Measurements from ENCODE around the gene TTLL3. TPM values are rescaled to one million over a fixed set of nuclear protein-coding genes. Genes with fewer than 3 reads are reported as not detected.

TTLL3 gene
- total and polyA plus RNA-seq, 2 donors (not counting 1 experiment from before 2014, with no cell fraction given) = 84.5 to 168 TPM

DNA sequence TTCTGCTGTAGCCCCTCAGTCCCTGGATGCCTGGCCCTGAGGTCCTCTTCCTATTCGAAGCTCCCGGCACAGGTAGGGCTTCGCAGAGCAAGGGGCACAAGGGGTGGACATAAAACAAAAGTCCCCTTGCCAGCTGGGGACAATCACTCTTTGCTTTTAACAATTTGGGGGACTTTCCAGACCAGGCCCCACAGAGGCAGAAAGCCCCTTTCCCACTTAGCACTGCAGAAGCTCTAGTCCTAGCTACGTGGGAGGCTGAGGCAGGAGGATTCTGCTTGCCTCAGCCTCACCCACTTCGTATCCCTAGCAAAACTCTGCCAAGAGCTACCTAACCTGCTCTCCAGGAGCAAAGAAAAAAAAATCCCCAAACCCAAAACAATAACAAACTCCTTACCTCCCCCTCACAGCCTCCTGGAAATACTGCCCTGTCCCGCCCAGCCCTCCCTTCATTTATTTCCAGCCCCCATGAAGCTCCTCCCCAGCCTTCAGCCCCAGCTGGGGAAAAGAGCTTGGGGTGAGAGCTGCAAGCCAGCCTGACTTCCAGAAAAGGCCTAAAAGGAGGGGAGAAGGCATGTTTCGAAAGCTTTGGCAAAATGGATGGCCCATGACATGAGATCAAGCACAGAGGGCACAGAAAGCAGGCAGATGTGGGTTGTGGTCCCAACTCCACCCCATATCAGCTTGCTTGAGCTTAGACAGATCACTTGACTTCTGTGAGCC, 69.9 kb downstream of the TTLL3 start, which contains the start of gene CIDEC:
TSS of gene CIDEC (minus strand) at position 424 of the 720 bp plus-strand sequence. CDS start 1,767 bp downstream, outside the sequence.
- TF ChIP-seq, protein P1, sequence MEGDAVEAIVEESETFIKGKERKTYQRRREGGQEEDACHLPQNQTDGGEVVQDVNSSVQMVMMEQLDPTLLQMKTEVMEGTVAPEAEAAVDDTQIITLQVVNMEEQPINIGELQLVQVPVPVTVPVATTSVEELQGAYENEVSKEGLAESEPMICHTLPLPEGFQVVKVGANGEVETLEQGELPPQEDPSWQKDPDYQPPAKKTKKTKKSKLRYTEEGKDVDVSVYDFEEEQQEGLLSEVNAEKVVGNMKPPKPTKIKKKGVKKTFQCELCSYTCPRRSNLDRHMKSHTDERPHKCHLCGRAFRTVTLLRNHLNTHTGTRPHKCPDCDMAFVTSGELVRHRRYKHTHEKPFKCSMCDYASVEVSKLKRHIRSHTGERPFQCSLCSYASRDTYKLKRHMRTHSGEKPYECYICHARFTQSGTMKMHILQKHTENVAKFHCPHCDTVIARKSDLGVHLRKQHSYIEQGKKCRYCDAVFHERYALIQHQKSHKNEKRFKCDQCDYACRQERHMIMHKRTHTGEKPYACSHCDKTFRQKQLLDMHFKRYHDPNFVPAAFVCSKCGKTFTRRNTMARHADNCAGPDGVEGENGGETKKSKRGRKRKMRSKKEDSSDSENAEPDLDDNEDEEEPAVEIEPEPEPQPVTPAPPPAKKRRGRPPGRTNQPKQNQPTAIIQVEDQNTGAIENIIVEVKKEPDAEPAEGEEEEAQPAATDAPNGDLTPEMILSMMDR (IDR thresholded peaks at IDR 0.05) = no peak
- no peak for TF ChIP-seq EZH2 (IDR thresholded peaks at IDR 0.05; ENCODE audit: borderline replicate concordance, insufficient read depth, low read depth, low read length, poor library complexity, severe bottlenecking)
- no peak within 1 kb of the TSS for H3K4me3 ChIP-seq (ENCODE audit: control extremely low read depth in 1 of 5, extremely low read depth in 1 of 5, insufficient read depth in 1 of 5, low read depth in 2 of 5, low read length in 4 of 5)
- H4K20me1 ChIP-seq (ENCODE audit: control insufficient read depth, insufficient read depth, low read length, poor library complexity, severe bottlenecking) = no peaks in the 10 kb centered on the region
- POLR2A ChIA-PET = no interaction called here
- H3K36me3 ChIP-seq (replicated peaks in 1 of 2; ENCODE audit: control extremely low read depth in 1 of 2, control insufficient read depth in 1 of 2, extremely low read depth in 1 of 2, insufficient read depth in 2 of 2, low read length in 1 of 2) = no peaks in the 10 kb centered on the region
- Mint-ChIP-seq H3K4me3 (no peak within 1 kb of the TSS), H3K4me1 (no peaks in the 10 kb centered on the region), H3K27me3 (peaks cover 14% of the 10 kb centered on the region), H3K27ac (no peak within 1 kb of the TSS), H3K9me3 (ENCODE audit: insufficient read depth) (no peaks in the 10 kb centered on the region)
- 85% methylated on average over 6 of the region's 7 CpGs for WGBS (ENCODE audit: insufficient coverage)
- H2AFZ ChIP-seq (ENCODE audit: insufficient read depth, low read depth, low read length, poor library complexity, severe bottlenecking) = no peak within 1 kb of the TSS
- intact Hi-C loops (cut with micrococcal nuclease) = no loop called here
- H3K27ac ChIP-seq (ENCODE audit: low read length in 2 of 2) = no peak within 1 kb of the TSS
- ATAC-seq (ENCODE audit: low read depth) (no peak), DNase-seq (no peak)
- no peaks in the 10 kb centered on the region for H3K79me2 ChIP-seq (ENCODE audit: control insufficient read depth, insufficient read depth, low read length)
- H3K4me2 ChIP-seq (replicated peaks; ENCODE audit: low read depth, low read length, poor library complexity, severe bottlenecking) = no peak within 1 kb of the TSS
- no peaks in the 10 kb centered on the region for H3K9me3 ChIP-seq (ENCODE audit: control extremely low read depth in 1 of 3, control insufficient read depth in 2 of 3, insufficient read depth in 1 of 3, low read length in 2 of 3)
- no peaks in the 10 kb centered on the region for H3K4me1 ChIP-seq (ENCODE audit: control insufficient read depth in 2 of 2, insufficient read depth in 2 of 2, low read length in 2 of 2)
- CTCF ChIA-PET = no interaction called here
- H3K27me3 ChIP-seq (replicated peaks in 1 of 4; ENCODE audit: control extremely low read depth in 1 of 4, control insufficient read depth in 3 of 4, insufficient read depth in 4 of 4, low read length in 3 of 4) = no peaks in the 10 kb centered on the region
- H3K9ac ChIP-seq (ENCODE audit: low read length) = no peak within 1 kb of the TSS

DNA sequence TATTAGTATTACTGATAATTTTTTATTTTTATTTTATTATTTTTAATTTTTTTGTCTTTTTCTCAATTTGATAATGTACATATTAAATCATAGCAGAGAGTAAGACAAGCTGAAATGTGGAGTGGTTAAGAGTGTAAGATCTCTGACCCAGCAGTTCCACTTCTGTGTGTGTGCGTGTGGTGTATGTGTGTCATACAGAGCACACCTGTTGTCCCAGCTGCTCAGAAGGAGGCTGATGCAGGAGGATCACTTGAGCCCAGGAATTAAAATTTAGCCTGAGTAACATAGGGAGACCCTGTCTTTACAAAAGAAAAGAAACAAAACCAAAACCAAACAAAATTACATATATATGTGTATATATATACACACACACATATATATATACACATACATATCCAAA, 71.4 kb downstream of the TTLL3 start:
- H3K9me3 Mint-ChIP-seq (ENCODE audit: insufficient read depth) = no peaks in the 10 kb centered on the region
- Histone ChIP-seq H2AFZ (ENCODE audit: insufficient read depth, low read depth, low read length, poor library complexity, severe bottlenecking) (no peak overlapping the region), H3K27me3 (replicated peaks in 1 of 4; ENCODE audit: control extremely low read depth in 1 of 4, control insufficient read depth in 3 of 4, insufficient read depth in 4 of 4, low read length in 3 of 4) (no peaks in the 10 kb centered on the region), H3K9me3 (ENCODE audit: control extremely low read depth in 1 of 3, control insufficient read depth in 2 of 3, insufficient read depth in 1 of 3, low read length in 2 of 3) (no peaks in the 10 kb centered on the region), H3K4me3 (ENCODE audit: control extremely low read depth in 1 of 5, extremely low read depth in 1 of 5, insufficient read depth in 1 of 5, low read depth in 2 of 5, low read length in 4 of 5) (no peak overlapping the region), H3K79me2 (ENCODE audit: control insufficient read depth, insufficient read depth, low read length) (no peaks in the 10 kb centered on the region), H3K36me3 (replicated peaks in 1 of 2; ENCODE audit: control extremely low read depth in 1 of 2, control insufficient read depth in 1 of 2, extremely low read depth in 1 of 2, insufficient read depth in 2 of 2, low read length in 1 of 2) (no peaks in the 10 kb centered on the region), H3K4me1 (ENCODE audit: control insufficient read depth in 2 of 2, insufficient read depth in 2 of 2, low read length in 2 of 2) (no peaks in the 10 kb centered on the region), H4K20me1 (ENCODE audit: control insufficient read depth, insufficient read depth, low read length, poor library complexity, severe bottlenecking) (no peaks in the 10 kb centered on the region), H3K4me2 (replicated peaks; ENCODE audit: low read depth, low read length, poor library complexity, severe bottlenecking) (no peak overlapping the region), H3K9ac (ENCODE audit: low read length) (no peak overlapping the region), H3K27ac (ENCODE audit: low read length in 2 of 2) (no peak overlapping the region)
- intact Hi-C loops (cut with micrococcal nuclease) = no loop called here
- TF ChIP-seq EZH2 (IDR thresholded peaks at IDR 0.05; ENCODE audit: borderline replicate concordance, insufficient read depth, low read depth, low read length, poor library complexity, severe bottlenecking) = no peak
- TF ChIP-seq, protein P1 (IDR thresholded peaks at IDR 0.05) = no peak
- no peaks in the 10 kb centered on the region for H3K4me1 Mint-ChIP-seq
- POLR2A ChIA-PET = no interaction called here
- ATAC-seq (ENCODE audit: low read depth) (no peak), DNase-seq (no peak)
- H3K27me3 Mint-ChIP-seq = peaks cover 8% of the 10 kb centered on the region
- H3K27ac Mint-ChIP-seq = no peak overlapping the region
- no peak overlapping the region for H3K4me3 Mint-ChIP-seq
- CTCF ChIA-PET = no interaction called here
- 80% methylated on average over 1 of the region's 1 CpG for WGBS (ENCODE audit: insufficient coverage)
